B cell (primary cell): ENCODE data around the gene PLG. TPM values are rescaled to one million over a fixed set of nuclear protein-coding genes. Genes with fewer than 3 reads are reported as not detected.

ENCODE experiments used
- ATAC-seq: fragments of 200-7000 bp; cut with Tn5 transposase; one replicate; pipeline ENCODE4 v1.10.0; 2021; ENCODE audit warnings: low read depth, mild to moderate bottlenecking, moderate number of reproducible peaks, moderate library complexity
- CTCF ChIA-PET: fragments of 350-600 bp; sonication (Branson Sonifier 250); formaldehyde crosslinking; loops from one replicate; lab custom pipeline; 2021; ENCODE audit warnings: antibody characterized with exemption, inconsistent platforms; lab: Charles Lee
- POLR2A ChIA-PET: fragments of 350-600 bp; sonication (Branson Sonifier 250); formaldehyde crosslinking; loops from one replicate; lab custom pipeline; 2021; ENCODE audit warnings: antibody characterized with exemption; lab: Charles Lee
- DNase-seq: peaks from one replicate; pipeline ENCODE4 v3.0.0; 2013
- H2AFZ ChIP-seq: 2 replicates; pipeline ENCODE4 v1.6.1; 2012; ENCODE audit warnings: mild to moderate bottlenecking, low read depth, low read length; ENCODE audit not compliant: insufficient read depth, poor library complexity, severe bottlenecking
- H3K27ac ChIP-seq, 2 donors: 1 replicate in 1 of 2; 2 replicates in 1 of 2; pipeline ENCODE4 v1.5.1; 2012 to 2013; ENCODE audit warnings: low read length in 2 of 2, mild to moderate bottlenecking in 2 of 2, moderate library complexity in 1 of 2
- H3K27me3 ChIP-seq, 4 experiments: fragments of 200-600 bp in 1 of 4; sonication (generic) in 1 of 4; replicated peaks in 1 of 4; 1 replicate in 2 of 4; 2 replicates in 2 of 4; pipeline versions ENCODE4 v1.6.1 to v1.7.0; 2013 to 2016; ENCODE audit warnings: low read length in 3 of 4, mild to moderate bottlenecking in 2 of 4, mixed read lengths in 1 of 4, moderate library complexity in 1 of 4; ENCODE audit not compliant: insufficient read depth in 4 of 4, control insufficient read depth in 3 of 4; ENCODE audit errors: control extremely low read depth in 1 of 4
- H3K36me3 ChIP-seq, 2 experiments: replicated peaks in 1 of 2; 1 replicate in 1 of 2; 2 replicates in 1 of 2; pipeline versions ENCODE4 v1.6.1 to v1.7.1; 2013; ENCODE audit warnings: low read length in 1 of 2; ENCODE audit not compliant: insufficient read depth in 2 of 2, control insufficient read depth in 1 of 2; ENCODE audit errors: control extremely low read depth in 1 of 2, extremely low read depth in 1 of 2
- H3K4me1 ChIP-seq, 2 donors: fragments of 200-600 bp in 1 of 2; sonication (generic) in 1 of 2; 1 replicate in 1 of 2; 2 replicates in 1 of 2; pipeline versions ENCODE4 v1.5.1 to v1.6.1; 2013 to 2017; ENCODE audit warnings: low read length in 2 of 2; ENCODE audit not compliant: control insufficient read depth in 2 of 2, insufficient read depth in 2 of 2
- H3K4me2 ChIP-seq: replicated peaks from 2 replicates; pipeline ENCODE3; 2012; ENCODE audit warnings: mild to moderate bottlenecking, low read depth, low read length; ENCODE audit not compliant: poor library complexity, severe bottlenecking
- H3K4me3 ChIP-seq, 5 experiments: fragments of 200-600 bp in 1 of 5; sonication (generic) in 1 of 5; 1 replicate in 3 of 5; 2 replicates in 2 of 5; pipeline versions ENCODE4 v1.5.1 to v1.7.0; 2011 to 2016; ENCODE audit warnings: low read length in 4 of 5, mild to moderate bottlenecking in 4 of 5, low read depth in 2 of 5, control low read depth in 1 of 5, moderate library complexity in 1 of 5; ENCODE audit not compliant: insufficient read depth in 1 of 5; ENCODE audit errors: control extremely low read depth in 1 of 5, extremely low read depth in 1 of 5
- H3K79me2 ChIP-seq: fragments of 200-600 bp; sonication (generic); one replicate; pipeline ENCODE4 v1.6.0; 2016; ENCODE audit warnings: low read length; ENCODE audit not compliant: control insufficient read depth, insufficient read depth
- H3K9ac ChIP-seq: fragments of 200-600 bp; sonication (generic); 2 replicates; pipeline ENCODE4 v1.6.1; 2017; ENCODE audit warnings: mild to moderate bottlenecking, low read length, moderate library complexity
- H3K9me3 ChIP-seq, 3 donors: one replicate each; pipeline versions ENCODE4 v1.6.1 to v1.7.1; 2013; ENCODE audit warnings: low read length in 2 of 3; ENCODE audit not compliant: control insufficient read depth in 2 of 3, insufficient read depth in 1 of 3; ENCODE audit errors: control extremely low read depth in 1 of 3
- H4K20me1 ChIP-seq: 2 replicates; pipeline ENCODE4 v1.6.0; 2012; ENCODE audit warnings: mild to moderate bottlenecking, low read length; ENCODE audit not compliant: insufficient read depth, control insufficient read depth, poor library complexity, severe bottlenecking
- H3K27ac Mint-ChIP-seq: one replicate; pipeline ENCODE4 v1.8.0; 2021; ENCODE audit warnings: mixed read lengths
- H3K27me3 Mint-ChIP-seq: one replicate; pipeline ENCODE4 v1.8.0; 2021; ENCODE audit warnings: mixed read lengths
- H3K4me1 Mint-ChIP-seq: one replicate; pipeline ENCODE4 v1.8.0; 2021; ENCODE audit warnings: mixed read lengths
- H3K4me3 Mint-ChIP-seq: one replicate; pipeline ENCODE4 v1.8.0; 2021; ENCODE audit warnings: mixed read lengths
- H3K9me3 Mint-ChIP-seq: one replicate; pipeline ENCODE4 v1.8.0; 2022; ENCODE audit warnings: mixed read lengths; ENCODE audit not compliant: insufficient read depth
- CTCF ChIP-seq: fragments of 200-600 bp; IDR thresholded peaks from one replicate; pipeline ENCODE4 v1.8.0; 2022; ENCODE audit warnings: antibody characterized with exemption, mild to moderate bottlenecking
- EZH2 ChIP-seq: IDR thresholded peaks from 2 replicates; pipeline ENCODE4 v1.6.1; 2012; ENCODE audit warnings: borderline replicate concordance, low read depth, mild to moderate bottlenecking, moderate library complexity, low read length; ENCODE audit not compliant: insufficient read depth, poor library complexity, severe bottlenecking
- WGBS: methylation state at CpG from one replicate; pipeline ENCODE4 v1.1.5; 2013; ENCODE audit warnings: missing lambda C conversion rate; ENCODE audit not compliant: insufficient coverage; 5-methylcytosine and 5-hydroxymethylcytosine counted together
- intact Hi-C: fragments of 100-400 bp; cut with micrococcal nuclease; formaldehyde crosslinking; loops from one replicate; pipeline ENCODE4 v1.10.0; 2022
- polyA plus RNA-seq: library from polyadenylated mRNA; depleted of rRNA; stranded (reverse); fragments of >200 nt; gene quantifications from 2 replicates; pipeline ENCODE4 v1.2.3, GENCODE V29; 2012
- total RNA-seq, 2 donors: library from RNA; stranded (reverse); fragments of 120-200 nt in 1 of 2; gene quantifications; 1 replicate in 1 of 2; 2 replicates in 1 of 2; pipeline versions ENCODE4 v1.2.3 to v1.2.4, GENCODE V29; 2013 to 2022

Gene PLG
- total and polyA plus RNA-seq, 2 donors (not counting 1 experiment from before 2014, with no cell fraction given): 0.32 TPM; not detected in 1

DNA sequence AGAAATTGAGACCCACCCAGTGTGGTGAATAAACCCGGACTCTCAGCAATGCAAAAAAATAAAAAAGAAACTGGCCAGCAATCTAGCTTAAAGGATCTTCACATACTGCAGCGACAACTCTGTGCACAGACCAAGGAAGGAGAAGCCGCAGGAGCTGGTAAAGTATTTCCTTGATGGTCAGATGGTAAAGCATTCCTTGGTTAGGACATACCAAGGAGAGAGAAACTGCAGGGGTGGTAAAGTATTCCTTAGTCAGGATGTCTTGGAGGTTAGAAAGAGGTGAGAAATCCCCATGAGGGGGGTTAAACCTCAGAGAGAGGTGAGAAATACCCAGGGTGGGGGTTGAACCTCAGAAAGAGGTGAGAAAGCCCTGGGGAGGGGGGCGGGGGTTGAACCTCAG, 86.8 kb downstream of the PLG start:
- ChIA-PET POLR2A (no interaction called here), CTCF (no interaction called here)
- H3K4me3 ChIP-seq: no peak overlapping the region
- WGBS: 80% methylated on average over 3 of the region's 4 CpGs
- H2AFZ ChIP-seq: no peak overlapping the region
- no peaks in the 10 kb centered on the region for H4K20me1 ChIP-seq
- no peak overlapping the region for H3K4me2 ChIP-seq
- H3K9me3 ChIP-seq: peaks cover 0 to 3% (median 0%) of the 10 kb centered on the region in 3 donors
- no peak overlapping the region for H3K9ac ChIP-seq
- intact Hi-C loops: no loop called here
- H3K4me1 ChIP-seq: peaks cover 0 to 5% of the 10 kb centered on the region in 2 donors
- no peak overlapping the region for H3K27ac Mint-ChIP-seq
- no peak overlapping the region for H3K27ac ChIP-seq
- peaks cover 17% of the 10 kb centered on the region for H3K4me1 Mint-ChIP-seq
- TF ChIP-seq EZH2: no peak
- TF ChIP-seq CTCF: no peak
- no peaks in the 10 kb centered on the region for H3K79me2 ChIP-seq
- ATAC-seq: no peak
- H3K27me3 ChIP-seq: no peaks in the 10 kb centered on the region
- no peak for DNase-seq
- H3K9me3 Mint-ChIP-seq: no peaks in the 10 kb centered on the region
- H3K4me3 Mint-ChIP-seq: no peak overlapping the region
- H3K36me3 ChIP-seq: no peaks in the 10 kb centered on the region
- H3K27me3 Mint-ChIP-seq: no peaks in the 10 kb centered on the region

DNA sequence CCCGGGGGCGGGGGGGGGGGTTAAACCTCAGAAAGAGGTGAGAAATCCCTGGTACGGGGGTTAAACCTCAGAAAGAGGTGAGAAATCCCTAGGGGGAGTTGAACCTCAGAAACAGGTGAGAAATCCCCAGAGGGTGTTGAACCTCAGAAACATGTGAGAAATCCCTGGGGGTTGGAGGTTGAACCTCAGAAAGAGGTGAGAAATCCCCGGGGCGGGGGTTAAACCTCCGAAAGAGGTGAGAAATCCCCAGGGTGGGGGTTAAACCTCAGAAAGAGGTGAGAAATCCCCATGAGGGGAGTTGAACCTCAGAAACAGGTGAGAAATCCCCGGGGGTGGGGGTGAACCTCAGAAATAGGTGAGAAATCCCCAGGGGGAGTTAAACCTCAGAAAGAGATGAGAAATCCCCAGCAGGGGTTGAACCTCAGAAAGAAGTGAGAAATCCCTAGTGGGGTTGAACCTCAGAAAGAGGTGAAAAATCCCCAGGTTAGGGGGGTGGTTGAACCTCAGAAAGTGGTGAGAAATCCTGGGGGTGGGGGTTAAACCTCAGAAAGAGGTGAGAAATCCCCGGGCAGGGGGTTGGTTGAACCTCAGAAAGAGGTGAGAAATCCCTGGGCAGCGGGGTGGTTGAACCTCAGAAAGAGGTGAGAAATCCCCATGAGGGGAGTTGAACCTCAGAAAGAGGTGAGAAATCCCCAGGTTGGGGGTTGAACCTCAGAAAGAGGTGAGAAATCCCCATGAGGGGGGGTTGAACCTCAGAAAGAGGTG, 87.4 kb downstream of the PLG start:
- H3K27ac Mint-ChIP-seq: no peak overlapping the region
- H3K4me1 Mint-ChIP-seq: peaks cover 17% of the 10 kb centered on the region
- no peaks in the 10 kb centered on the region for H3K9me3 Mint-ChIP-seq
- no peak overlapping the region for H3K4me3 Mint-ChIP-seq
- no peak for TF ChIP-seq EZH2
- H3K27me3 Mint-ChIP-seq: no peaks in the 10 kb centered on the region
- ChIA-PET POLR2A (no interaction called here), CTCF (no interaction called here)
- no peak overlapping the region for H2AFZ ChIP-seq
- H3K9ac ChIP-seq: no peak overlapping the region
- peaks cover 0 to 5% of the 10 kb centered on the region in 2 donors for H3K4me1 ChIP-seq
- no peak overlapping the region for H3K4me3 ChIP-seq
- WGBS: 74% methylated on average over 5 of the region's 9 CpGs
- intact Hi-C loops: no loop called here
- H3K36me3 ChIP-seq: no peaks in the 10 kb centered on the region
- H3K27ac ChIP-seq: no peak overlapping the region
- no peak overlapping the region for H3K4me2 ChIP-seq
- no peaks in the 10 kb centered on the region for H3K79me2 ChIP-seq
- H4K20me1 ChIP-seq: no peaks in the 10 kb centered on the region
- no peaks in the 10 kb centered on the region for H3K27me3 ChIP-seq
- peak; percentile 49 for DNase-seq
- peaks cover 0 to 3% (median 0%) of the 10 kb centered on the region in 3 donors for H3K9me3 ChIP-seq
- ATAC-seq: no peak
